SU-DHL-6 (cell line): ENCODE measurements around the gene AK2.

Experiments used
- H2AFZ ChIP-seq: fragments of 200-600 bp; sonication (generic); 2 replicates; pipeline ENCODE4 v1.6.1; 2014; ENCODE audit warnings: low read depth, mild to moderate bottlenecking, moderate library complexity, mixed read lengths, antibody characterized with exemption, low read length; ENCODE audit not compliant: severe bottlenecking
- H3F3A ChIP-seq: fragments of 200-600 bp; shearing (Covaris generic); 2 replicates; pipeline ENCODE4 v1.6.0; 2016; ENCODE audit warnings: antibody characterized with exemption, mild to moderate bottlenecking; ENCODE audit not compliant: insufficient read depth
- H3K27ac ChIP-seq: fragments of 200-600 bp; sonication (generic); 2 replicates; pipeline ENCODE4 v1.5.1; 2016; ENCODE audit warnings: low read depth, mild to moderate bottlenecking, low read length, moderate library complexity, mixed read lengths
- H3K27me3 ChIP-seq: fragments of 200-600 bp; sonication (generic), shearing (Covaris generic); 2 replicates; pipeline ENCODE4 v1.6.0; 2014; ENCODE audit warnings: mild to moderate bottlenecking, low read length
- H3K36me3 ChIP-seq: fragments of 200-600 bp; sonication (generic); 2 replicates; pipeline ENCODE4 v1.6.1; 2014; ENCODE audit warnings: mild to moderate bottlenecking, low read length, mixed read lengths
- H3K4me2 ChIP-seq: fragments of 300-600, 200-600 bp; shearing (Covaris generic), sonication (generic); 2 replicates; pipeline ENCODE4 v1.6.0; 2014; ENCODE audit warnings: low read length, low read depth, mild to moderate bottlenecking; ENCODE audit not compliant: poor library complexity, severe bottlenecking
- H3K4me3 ChIP-seq: fragments of 200-600 bp; sonication (generic); 2 replicates; pipeline ENCODE4 v1.5.1; 2014; ENCODE audit warnings: antibody characterized with exemption, low read length, mild to moderate bottlenecking, mixed read lengths; ENCODE audit not compliant: insufficient read depth, poor library complexity, severe bottlenecking
- H3K79me2 ChIP-seq: fragments of 200-600 bp; sonication (generic); 2 replicates; pipeline ENCODE4 v1.6.1; 2014; ENCODE audit warnings: mild to moderate bottlenecking, low read length, moderate library complexity; ENCODE audit not compliant: insufficient read depth
- H3K9ac ChIP-seq: fragments of 200-600 bp; sonication (generic); 2 replicates; pipeline ENCODE4 v1.7.0; 2014; ENCODE audit warnings: mild to moderate bottlenecking, low read length
- H3K9me2 ChIP-seq: fragments of 200-600 bp; sonication (generic); replicated peaks from 2 replicates; pipeline ENCODE4 v1.6.1; 2014; ENCODE audit warnings: low read length; ENCODE audit not compliant: insufficient read depth
- H3K9me3 ChIP-seq: fragments of 200-600 bp; sonication (generic); 2 replicates; pipeline ENCODE4 v1.6.1; 2014; ENCODE audit warnings: low read length, mixed read lengths; ENCODE audit not compliant: insufficient read depth
- H4K20me1 ChIP-seq: fragments of 200-600 bp; sonication (generic); 2 replicates; pipeline ENCODE4 v1.6.1; 2014; ENCODE audit warnings: low read depth, mild to moderate bottlenecking, antibody characterized with exemption, low read length, moderate library complexity, mixed read lengths
- EZH2phosphoT487 ChIP-seq: fragments of 200-600 bp; sonication (generic), shearing (Covaris generic); conservative IDR thresholded peaks from 2 replicates; pipeline ENCODE4 v1.6.1; 2018; ENCODE audit warnings: mild to moderate bottlenecking, antibody characterized with exemption, low read length, moderate library complexity, mixed read lengths
- TF ChIP-seq, protein P1 (sequence below): fragments of 200-600 bp; sonication (generic); IDR thresholded peaks from one replicate; pipeline ENCODE4 v1.5.1; 2017; ENCODE audit warnings: antibody characterized with exemption, mild to moderate bottlenecking, low read length, moderate library complexity; ENCODE audit not compliant: insufficient read depth, poor library complexity, severe bottlenecking

AK2 gene

GRCh38 chr1:33008051-33008914 is 28.4 kb downstream of the AK2 start:
- Histone ChIP-seq H3K4me3 (no peak overlapping the region), H2AFZ (no peak overlapping the region), H3K36me3 (peaks cover 7% of the 10 kb centered on the region), H3K27ac (no peak overlapping the region), H3K9me3 (no peaks in the 10 kb centered on the region), H3K79me2 (no peaks in the 10 kb centered on the region), H4K20me1 (no peaks in the 10 kb centered on the region), H3K9ac (no peak overlapping the region), H3K4me2 (no peak overlapping the region), H3F3A (no peaks in the 10 kb centered on the region), H3K27me3 (no peaks in the 10 kb centered on the region), H3K9me2 (no peaks in the 10 kb centered on the region)
- TF ChIP-seq EZH2phosphoT487, result no peak
- TF ChIP-seq, protein P1, sequence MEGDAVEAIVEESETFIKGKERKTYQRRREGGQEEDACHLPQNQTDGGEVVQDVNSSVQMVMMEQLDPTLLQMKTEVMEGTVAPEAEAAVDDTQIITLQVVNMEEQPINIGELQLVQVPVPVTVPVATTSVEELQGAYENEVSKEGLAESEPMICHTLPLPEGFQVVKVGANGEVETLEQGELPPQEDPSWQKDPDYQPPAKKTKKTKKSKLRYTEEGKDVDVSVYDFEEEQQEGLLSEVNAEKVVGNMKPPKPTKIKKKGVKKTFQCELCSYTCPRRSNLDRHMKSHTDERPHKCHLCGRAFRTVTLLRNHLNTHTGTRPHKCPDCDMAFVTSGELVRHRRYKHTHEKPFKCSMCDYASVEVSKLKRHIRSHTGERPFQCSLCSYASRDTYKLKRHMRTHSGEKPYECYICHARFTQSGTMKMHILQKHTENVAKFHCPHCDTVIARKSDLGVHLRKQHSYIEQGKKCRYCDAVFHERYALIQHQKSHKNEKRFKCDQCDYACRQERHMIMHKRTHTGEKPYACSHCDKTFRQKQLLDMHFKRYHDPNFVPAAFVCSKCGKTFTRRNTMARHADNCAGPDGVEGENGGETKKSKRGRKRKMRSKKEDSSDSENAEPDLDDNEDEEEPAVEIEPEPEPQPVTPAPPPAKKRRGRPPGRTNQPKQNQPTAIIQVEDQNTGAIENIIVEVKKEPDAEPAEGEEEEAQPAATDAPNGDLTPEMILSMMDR, result no peak

DNA sequence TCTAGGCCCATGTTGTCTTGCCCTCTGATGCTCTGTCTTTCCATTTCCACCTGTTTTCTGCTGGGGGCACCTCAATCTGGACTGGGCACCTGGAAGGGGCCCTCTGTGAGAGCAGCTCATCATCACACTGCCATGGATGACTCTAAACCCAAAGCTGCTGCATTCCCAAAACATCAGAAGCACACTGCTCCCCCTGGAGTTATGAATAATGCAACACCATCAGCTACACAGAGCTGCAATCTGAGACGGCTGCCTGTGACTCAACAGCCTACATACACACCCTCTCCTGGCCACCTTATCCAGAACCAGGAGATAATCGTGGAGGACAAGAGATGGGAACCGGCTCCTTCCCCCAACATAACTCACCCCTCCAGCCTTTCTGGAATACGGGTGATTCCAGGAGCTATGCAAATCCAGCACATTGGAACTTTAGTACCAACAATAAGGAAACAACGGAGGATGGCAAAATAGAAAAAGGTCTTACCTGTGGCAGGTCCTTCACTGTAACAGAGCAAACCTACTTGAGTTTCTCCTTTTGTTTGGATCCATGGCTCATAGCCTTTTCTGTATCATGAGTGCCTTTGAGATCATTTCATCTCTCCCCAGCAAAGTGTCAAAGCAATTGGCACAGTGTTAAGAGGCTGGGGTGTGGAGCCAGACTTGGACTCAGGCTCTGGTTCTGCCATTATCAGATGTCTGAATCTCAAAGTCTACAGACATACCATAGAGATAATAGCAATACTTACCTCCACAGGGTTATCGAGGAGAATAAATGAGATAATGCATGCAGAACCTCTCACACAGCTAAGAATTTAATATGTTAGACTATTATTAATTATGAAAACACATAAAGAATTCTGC is 29.3 kb downstream of the AK2 start:
- H3K9me3 ChIP-seq, result no peaks in the 10 kb centered on the region
- H3F3A ChIP-seq, result no peaks in the 10 kb centered on the region
- H3K4me2 ChIP-seq, result no peak overlapping the region
- TF ChIP-seq, protein P1, result no peak
- TF ChIP-seq EZH2phosphoT487, result no peak
- no peaks in the 10 kb centered on the region for H3K27me3 ChIP-seq
- no peak overlapping the region for H3K4me3 ChIP-seq
- H3K36me3 ChIP-seq, result peaks cover 5% of the 10 kb centered on the region; the same call in 1 of the 2 replicates
- no peak overlapping the region for H3K9ac ChIP-seq
- no peak overlapping the region for H2AFZ ChIP-seq
- H3K9me2 ChIP-seq, result no peaks in the 10 kb centered on the region
- H3K27ac ChIP-seq, result no peak overlapping the region
- no peaks in the 10 kb centered on the region for H3K79me2 ChIP-seq
- H4K20me1 ChIP-seq, result no peaks in the 10 kb centered on the region

DNA sequence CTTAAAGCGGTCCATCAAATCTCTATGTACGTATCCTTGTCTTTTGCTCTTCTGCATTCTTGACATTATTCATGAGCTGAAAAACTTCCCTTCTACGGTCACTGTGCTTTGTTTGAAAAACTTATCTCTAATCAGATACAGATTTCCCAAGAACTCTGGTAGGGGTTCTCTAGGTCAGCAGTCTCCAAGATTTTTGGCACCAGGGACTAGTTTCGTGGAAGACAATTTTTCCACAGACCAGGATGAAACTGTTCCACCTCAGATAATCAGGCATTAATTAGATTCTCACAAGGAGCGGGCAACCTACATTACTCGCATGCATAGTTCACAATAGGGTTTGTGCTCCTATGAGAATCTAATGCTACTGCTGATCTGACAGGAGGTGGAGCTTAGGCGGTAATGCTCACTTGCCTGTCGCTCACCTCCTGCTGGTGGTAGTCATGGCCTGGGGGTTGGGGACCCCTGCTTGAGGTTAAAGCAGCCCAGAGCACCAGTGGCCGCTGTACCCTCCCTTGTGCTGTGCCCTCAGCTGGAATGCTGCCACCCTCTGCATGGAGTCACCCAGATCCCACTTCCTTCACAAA is 30.8 kb downstream of the AK2 start:
- no peaks in the 10 kb centered on the region for H3K36me3 ChIP-seq
- no peak overlapping the region for H3K4me2 ChIP-seq
- no peak overlapping the region for H3K9ac ChIP-seq
- no peaks in the 10 kb centered on the region for H4K20me1 ChIP-seq
- no peak overlapping the region for H2AFZ ChIP-seq
- no peaks in the 10 kb centered on the region for H3K79me2 ChIP-seq
- no peaks in the 10 kb centered on the region for H3F3A ChIP-seq
- H3K4me3 ChIP-seq, result no peak overlapping the region
- no peaks in the 10 kb centered on the region for H3K27me3 ChIP-seq
- H3K9me3 ChIP-seq, result no peaks in the 10 kb centered on the region
- H3K27ac ChIP-seq, result no peak overlapping the region
- TF ChIP-seq, protein P1, result no peak
- TF ChIP-seq EZH2phosphoT487, result no peak
- H3K9me2 ChIP-seq, result no peaks in the 10 kb centered on the region
